Neural cell (in vitro differentiated cells): Measurements from ENCODE around the gene AZU1.

Experiments used
- CTCF ChIP-seq: fragments of 450-650 bp; IDR thresholded peaks from 2 replicates; pipeline ENCODE4 v1.5.1; 2014; ENCODE audit warnings: antibody characterized with exemption, mild to moderate bottlenecking, moderate library complexity; ENCODE audit not compliant: poor library complexity, severe bottlenecking
- EZH2 ChIP-seq: fragments of 200-600, 300-800 bp; shearing (Covaris generic), sonication (generic); IDR thresholded peaks from 2 replicates; pipeline ENCODE4 v1.6.1; 2014; ENCODE audit warnings: antibody characterized with exemption, low read length, borderline replicate concordance, mild to moderate bottlenecking; ENCODE audit not compliant: insufficient read depth, poor library complexity, severe bottlenecking
- POLR2AphosphoS5 ChIP-seq: IDR thresholded peaks from 2 replicates; pipeline ENCODE4 v1.6.1; 2012
- RAD21 ChIP-seq: fragments of 450-650 bp; conservative IDR thresholded peaks from 2 replicates; pipeline ENCODE4 v1.6.1; 2014; ENCODE audit warnings: antibody characterized with exemption, mild to moderate bottlenecking, moderate library complexity
- REST ChIP-seq: IDR thresholded peaks from 2 replicates; pipeline ENCODE4 v1.6.1; 2012; ENCODE audit warnings: borderline replicate concordance
- TAF1 ChIP-seq: IDR thresholded peaks from 2 replicates; pipeline ENCODE4 v1.6.1; 2012; ENCODE audit warnings: low read depth

GRCh38 chr19:834216-834615, 6.6 kb downstream of the AZU1 start:
- TF ChIP-seq CTCF (no peak), POLR2AphosphoS5 (no peak), EZH2 (no peak), TAF1 (no peak), REST (no peak), RAD21 (no peak)
